Adrenal gland (tissue), 12 donors: ENCODE measurements around the gene IRF8. TPM values are rescaled to one million over a fixed set of nuclear protein-coding genes. Genes with fewer than 3 reads are reported as not detected.

ENCODE experiments used
- DNase-seq, 7 donors: peaks; one replicate each; pipeline ENCODE4 v3.0.0-alpha.2; 2019 to 2020
- H3K27ac ChIP-seq, 5 donors: fragments of 200-600 bp; sonication (generic) in 4 of 5; 1 replicate in 3 of 5; 2 replicates in 2 of 5; pipeline versions ENCODE4 v1.5.1 to v1.8.0; 2016 to 2020; ENCODE audit warnings: mild to moderate bottlenecking in 1 of 5
- H3K27me3 ChIP-seq: fragments of 200-600 bp; 2 replicates; pipeline ENCODE4 v1.8.0; 2021
- H3K36me3 ChIP-seq, 2 donors: fragments of 200-600 bp; replicated peaks in 1 of 2; 1 replicate in 1 of 2; 2 replicates in 1 of 2; pipeline versions ENCODE4 v1.5.1 to v1.8.0; 2018 to 2022
- H3K4me1 ChIP-seq, 2 donors: fragments of 200-600 bp; replicated peaks in 1 of 2; 1 replicate in 1 of 2; 2 replicates in 1 of 2; pipeline versions ENCODE4 v1.5.1 to v1.8.0; 2018 to 2021
- H3K4me3 ChIP-seq, 4 donors: fragments of 200-600 bp; sonication (generic) in 3 of 4; one replicate each; pipeline ENCODE4 v1.5.1; 2016 to 2018
- H3K9me3 ChIP-seq, 3 donors: fragments of 200-600 bp; sonication (generic) in 1 of 3; replicated peaks in 1 of 3; 1 replicate in 2 of 3; 2 replicates in 1 of 3; pipeline versions ENCODE4 v1.5.1 to v1.8.0; 2016 to 2021
- CTCF ChIP-seq, 6 experiments: fragments of 450-650 bp in 4 of 6; fragments of 200-600 bp in 2 of 6; sonication (generic) in 1 of 6; IDR thresholded peaks; 1 replicate in 5 of 6; 2 replicates in 1 of 6; pipeline versions ENCODE4 v1.5.1 to v1.8.0; 2016 to 2021; ENCODE audit warnings: antibody characterized with exemption in 6 of 6, mild to moderate bottlenecking in 2 of 6, moderate library complexity in 1 of 6
- POLR2A ChIP-seq, 2 donors: fragments of 450-650 bp; IDR thresholded peaks; one replicate each; pipeline ENCODE4 v1.6.1; 2017; ENCODE audit warnings: antibody characterized with exemption in 2 of 2, mild to moderate bottlenecking in 2 of 2, moderate library complexity in 1 of 2
- WGBS, 4 donors: extraction: QIAGEN DNeasy Blood & Tissue Kit in 2 of 4; methylation state at CpG; one replicate each; pipeline versions ENCODE4 v1.1.5 to v1.1.7; 2013 to 2017; 5-methylcytosine and 5-hydroxymethylcytosine counted together
- intact Hi-C, 2 donors: fragments of 100-400 bp; cut with DNase I; formaldehyde crosslinking; loops; one replicate each; pipeline versions ENCODE4 v1.14.1 to v1.15.0; 2022 to 2023
- polyA plus RNA-seq, 3 donors: library from polyadenylated mRNA; stranded (reverse); fragments of 200-250 nt in 2 of 3; fragments of 350-450 nt in 1 of 3; fragmentation: Illumina TruSeq in 1 of 3; extraction: RNeasy Lipid Tissue Mini Kit (QIAGEN cat#74804) in 1 of 3; gene quantifications; one replicate each; pipeline ENCODE4 v1.2.3, GENCODE V29; 2013 to 2014
- total RNA-seq, 9 donors: library from RNA; depleted of rRNA in 4 of 9; stranded (reverse); fragments of >200 nt in 4 of 9; fragments of 120-200 nt in 1 of 9; fragmentation: NEBNext Ultra II Directional in 1 of 9; extraction: Animal tissue kit (Norgen Biotek cat#: 25700) in 1 of 9; gene quantifications; one replicate each; pipeline versions ENCODE4 v1.1.0 to v1.2.4, GENCODE V29; 2013 to 2023
- donor health status: healthy with polysubstance abuse.
- donor health status: Bipolar disorder and iron deficiency.
- donor health status: DM: yes; HTN: yes; CAD: no.
- donor health status: DM: no; HTN: no; CAD: no.
- donor health status: DM: no; HTN: no; CAD: no.
- donor health status: DM: yes; HTN: yes; CAD: no.

IRF8 gene
- total and polyA plus RNA-seq, 12 donors, result 3.4 to 40.1 (median 16.3) TPM

- DNase-seq, result no peak
- intact Hi-C loops, result no loop called here
- no peaks in the 10 kb centered on the region for H3K4me1 ChIP-seq
- H3K27ac ChIP-seq, result no peak overlapping the region
- no peaks in the 10 kb centered on the region for H3K36me3 ChIP-seq
- 85 to 95% (median 88%) methylated on average over 8 of the region's 8 CpGs for WGBS, 4 donors
- H3K4me3 ChIP-seq, result no peak overlapping the region
- no peaks in the 10 kb centered on the region for H3K9me3 ChIP-seq
- peaks cover 5% of the 10 kb centered on the region for H3K27me3 ChIP-seq
- TF ChIP-seq POLR2A (IDR thresholded peaks at IDR 0.05) (no peak), CTCF (IDR thresholded peaks at IDR 0.05) (no peak)
Observed at GRCh38 chr16:85958731-85959130, 59.8 kb downstream of the IRF8 start.

DNA sequence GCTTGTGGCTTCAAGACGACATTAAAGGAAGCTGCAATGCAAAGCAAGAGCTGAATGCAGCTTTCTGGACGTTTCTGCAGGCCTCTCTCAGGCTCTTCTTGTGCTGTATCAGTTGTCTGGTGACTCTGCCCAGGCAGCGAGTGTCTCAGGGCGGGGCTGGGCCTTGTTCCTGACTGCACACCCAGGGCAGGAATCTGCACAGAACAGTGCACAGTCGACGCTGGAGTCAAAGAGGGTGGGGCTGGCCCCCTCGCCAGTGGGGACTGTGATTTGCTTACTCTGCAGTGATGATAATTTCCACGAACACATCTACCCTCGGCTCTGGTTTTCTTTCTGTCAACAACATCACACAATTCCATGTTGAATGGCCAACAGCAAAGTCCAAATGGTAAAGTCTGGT, 60.7 kb downstream of the IRF8 start:
- Histone ChIP-seq H3K4me1 (no peaks in the 10 kb centered on the region), H3K9me3 (no peaks in the 10 kb centered on the region), H3K27me3 (peaks cover 5% of the 10 kb centered on the region), H3K4me3 (no peak overlapping the region), H3K36me3 (no peaks in the 10 kb centered on the region), H3K27ac (no peak overlapping the region)
- TF ChIP-seq CTCF (IDR thresholded peaks at IDR 0.05) (no peak), POLR2A (IDR thresholded peaks at IDR 0.05) (no peak)
- intact Hi-C loops, result no loop called here
- 64 to 71% (median 64%) methylated on average over 5 to 9 of the region's 9 CpGs for WGBS, 4 donors
- no peak for DNase-seq

GRCh38 chr16:85960486-85961046, 61.6 kb downstream of the IRF8 start:
- Histone ChIP-seq H3K36me3 (no peaks in the 10 kb centered on the region), H3K27me3 (peaks cover 5% of the 10 kb centered on the region), H3K4me3 (no peak overlapping the region), H3K27ac (no peak overlapping the region), H3K4me1 (no peaks in the 10 kb centered on the region), H3K9me3 (no peaks in the 10 kb centered on the region)
- no peak for TF ChIP-seq POLR2A (IDR thresholded peaks at IDR 0.05)
- TF ChIP-seq CTCF (IDR thresholded peaks at IDR 0.05), result no peak
- no peak for DNase-seq
- intact Hi-C loops, result no loop called here
- WGBS, 4 donors, result 65 to 70% (median 65%) methylated on average over 6 to 10 of the region's 10 CpGs

DNA sequence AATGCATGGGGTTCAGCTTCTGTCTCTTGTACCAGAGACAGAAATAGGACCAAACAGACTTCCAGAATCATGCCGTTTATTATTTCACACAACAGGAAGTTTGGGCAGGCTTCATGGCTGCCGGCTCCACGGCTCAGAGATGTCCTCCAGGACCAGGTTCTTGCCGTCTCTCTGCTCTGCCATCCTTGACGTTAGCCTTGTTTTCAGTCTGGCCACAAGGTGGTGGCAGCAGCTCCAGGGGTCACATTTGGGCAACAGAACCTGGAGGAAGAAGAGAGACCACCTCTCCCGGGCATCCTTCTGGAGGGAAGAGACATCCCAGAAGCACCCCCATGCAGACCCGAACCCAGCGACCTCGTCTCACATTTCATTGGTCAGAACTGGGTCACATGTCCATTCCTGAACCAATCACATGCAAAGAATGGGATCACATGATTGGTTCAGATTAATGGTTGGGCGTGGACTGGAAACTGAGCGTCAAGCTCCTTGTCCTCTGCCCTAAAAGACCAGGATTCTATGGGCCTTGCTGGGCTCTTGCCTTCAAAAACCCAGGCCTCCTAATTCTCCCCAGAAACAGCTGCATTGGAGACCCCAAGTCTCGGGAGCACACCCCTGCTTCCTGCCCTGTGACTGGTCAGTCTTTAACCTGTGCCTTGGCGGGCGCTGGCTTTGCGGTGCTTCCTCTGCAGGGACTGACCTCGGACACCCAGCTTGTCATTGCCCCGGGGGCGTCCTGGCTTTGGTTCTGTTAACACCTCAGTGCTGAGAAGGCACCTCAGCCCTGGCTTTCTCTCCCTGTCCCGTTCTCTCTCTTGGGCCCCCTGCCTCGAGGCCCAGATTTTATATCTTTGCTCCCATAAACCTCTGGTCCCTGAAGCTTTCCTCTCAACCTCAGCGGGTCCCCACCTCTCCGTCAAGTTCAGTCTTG, 63.3 kb downstream of the IRF8 start:
- Histone ChIP-seq H3K4me1 (no peaks in the 10 kb centered on the region), H3K27me3 (peaks cover 5% of the 10 kb centered on the region), H3K27ac (no peak overlapping the region), H3K4me3 (no peak overlapping the region), H3K36me3 (no peaks in the 10 kb centered on the region), H3K9me3 (no peaks in the 10 kb centered on the region)
- 74 to 83% (median 81%) methylated on average over 11 to 22 of the region's 22 CpGs for WGBS, 4 donors
- DNase-seq, result no peak
- intact Hi-C loops, result no loop called here
- no peak for TF ChIP-seq POLR2A (IDR thresholded peaks at IDR 0.05)
- TF ChIP-seq CTCF (IDR thresholded peaks at IDR 0.05), result no peak
